Muscle of leg (tissue), 11 donors: ENCODE results near the gene LRRFIP1. TPM values are rescaled to one million over a fixed set of nuclear protein-coding genes. Genes with fewer than 3 reads are reported as not detected.

Source experiments
- DNase-seq: peaks from one replicate; pipeline ENCODE4 v3.0.0; 2013
- H3K27ac ChIP-seq: one replicate; pipeline ENCODE4 v1.5.1; 2013; ENCODE audit warnings: mild to moderate bottlenecking, low read length, control low read depth
- H3K27me3 ChIP-seq: one replicate; pipeline ENCODE4 v1.6.1; 2013; ENCODE audit warnings: low read length; ENCODE audit not compliant: control insufficient read depth, insufficient read depth
- H3K36me3 ChIP-seq: one replicate; pipeline ENCODE4 v1.6.1; 2013; ENCODE audit warnings: low read length; ENCODE audit not compliant: control insufficient read depth, insufficient read depth
- H3K4me1 ChIP-seq: one replicate; pipeline ENCODE4 v1.6.1; 2013; ENCODE audit warnings: low read length; ENCODE audit not compliant: control insufficient read depth, insufficient read depth
- H3K4me3 ChIP-seq: one replicate; pipeline ENCODE4 v1.5.1; 2013; ENCODE audit warnings: low read length, control low read depth
- H3K9me3 ChIP-seq: replicated peaks from 2 replicates; pipeline ENCODE4 v1.6.1; 2013; ENCODE audit warnings: low read depth, low read length; ENCODE audit not compliant: control insufficient read depth
- WGBS: methylation state at CpG from one replicate; pipeline ENCODE4 v1.1.5; 2013; ENCODE audit warnings: missing lambda C conversion rate; ENCODE audit not compliant: insufficient coverage; 5-methylcytosine and 5-hydroxymethylcytosine counted together
- polyA plus RNA-seq, 8 donors: library from polyadenylated mRNA; unstranded; fragments of 120-200 nt; gene quantifications; one replicate each; pipeline versions ENCODE4 v1.2.1 to v1.2.3, GENCODE V29; 2013; ENCODE audit warnings: inconsistent platforms in 1 of 8, low replicate concordance in 1 of 8; ENCODE audit not compliant: insufficient read length in 8 of 8, insufficient read depth in 1 of 8
- total RNA-seq: library from RNA; stranded (reverse); fragments of 120-200 nt; gene quantifications from one replicate; pipeline ENCODE4 v1.2.4, GENCODE V29; 2013

LRRFIP1 gene
- total and polyA plus RNA-seq, 9 donors: 95.1 to 182 (median 113) TPM

DNA sequence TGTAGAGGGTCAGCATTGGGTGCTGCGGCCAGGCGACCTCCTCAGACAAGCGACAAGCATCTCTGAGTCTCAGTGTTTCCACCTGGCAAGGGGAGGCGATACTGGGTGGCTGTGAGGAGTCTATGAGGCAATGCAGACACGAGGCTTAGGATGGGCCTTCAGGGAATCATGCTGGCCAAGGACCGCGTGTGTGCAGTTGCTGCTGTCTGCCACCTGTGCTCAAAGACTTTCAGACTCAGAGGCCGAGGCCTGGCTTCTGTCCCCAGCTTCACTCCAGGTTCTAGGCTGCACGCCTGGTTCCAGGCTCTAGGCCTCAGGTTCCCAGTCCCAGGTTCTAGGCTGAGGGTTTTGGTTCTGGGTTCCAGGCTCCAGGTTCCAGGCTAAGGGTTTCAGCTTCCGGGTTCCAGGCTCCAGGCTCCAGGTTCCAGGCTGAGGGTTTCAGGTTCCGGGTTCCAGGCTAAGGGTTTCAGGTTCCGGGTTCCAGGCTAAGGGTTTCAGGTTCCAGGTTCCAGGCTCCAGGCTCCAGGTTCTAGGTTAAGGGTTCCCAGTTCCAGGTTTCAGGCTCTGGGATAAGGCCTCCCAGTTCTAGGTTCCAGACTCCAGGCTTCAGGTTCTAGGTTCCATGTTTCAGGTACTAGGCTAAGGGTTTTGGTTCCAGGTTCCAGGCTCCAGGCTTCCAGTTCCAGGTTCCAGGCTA lies 14.8 kb downstream of the LRRFIP1 start:
- DNase-seq: peak; percentile 29
- Histone ChIP-seq H3K27ac (peak overlapping the region; percentile 47), H3K9me3 (no peaks in the 10 kb centered on the region), H3K4me3 (no peak overlapping the region), H3K36me3 (peaks cover 41% of the 10 kb centered on the region), H3K4me1 (peaks cover 44% of the 10 kb centered on the region), H3K27me3 (no peaks in the 10 kb centered on the region)
- 76% methylated on average over 11 of the region's 12 CpGs for WGBS

DNA sequence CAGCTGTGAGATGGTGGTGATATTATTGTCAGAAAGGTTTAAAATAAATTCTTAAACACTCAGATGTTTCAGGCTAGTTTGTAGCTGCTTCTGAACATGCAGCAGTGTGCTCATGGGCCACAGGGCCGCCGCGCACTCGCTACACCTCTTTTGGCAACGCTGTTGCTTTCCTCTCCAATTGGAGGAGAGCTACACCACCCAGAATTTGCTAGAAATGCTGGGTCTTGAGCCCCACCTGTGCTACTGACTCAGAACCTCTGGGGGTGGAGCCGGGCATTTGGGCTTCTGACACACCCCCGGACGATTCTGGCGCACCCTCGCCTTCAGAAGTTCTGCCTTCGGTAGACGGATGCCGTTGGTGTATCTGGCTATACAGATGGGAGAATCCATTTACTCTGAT lies 15.7 kb downstream of the LRRFIP1 start:
- Histone ChIP-seq H3K36me3 (peaks cover 43% of the 10 kb centered on the region), H3K4me3 (no peak overlapping the region), H3K4me1 (peaks cover 49% of the 10 kb centered on the region), H3K9me3 (no peaks in the 10 kb centered on the region), H3K27me3 (no peaks in the 10 kb centered on the region), H3K27ac (peak overlapping the region; percentile 17)
- 90% methylated on average over 13 of the region's 13 CpGs for WGBS
- DNase-seq: no peak

DNA sequence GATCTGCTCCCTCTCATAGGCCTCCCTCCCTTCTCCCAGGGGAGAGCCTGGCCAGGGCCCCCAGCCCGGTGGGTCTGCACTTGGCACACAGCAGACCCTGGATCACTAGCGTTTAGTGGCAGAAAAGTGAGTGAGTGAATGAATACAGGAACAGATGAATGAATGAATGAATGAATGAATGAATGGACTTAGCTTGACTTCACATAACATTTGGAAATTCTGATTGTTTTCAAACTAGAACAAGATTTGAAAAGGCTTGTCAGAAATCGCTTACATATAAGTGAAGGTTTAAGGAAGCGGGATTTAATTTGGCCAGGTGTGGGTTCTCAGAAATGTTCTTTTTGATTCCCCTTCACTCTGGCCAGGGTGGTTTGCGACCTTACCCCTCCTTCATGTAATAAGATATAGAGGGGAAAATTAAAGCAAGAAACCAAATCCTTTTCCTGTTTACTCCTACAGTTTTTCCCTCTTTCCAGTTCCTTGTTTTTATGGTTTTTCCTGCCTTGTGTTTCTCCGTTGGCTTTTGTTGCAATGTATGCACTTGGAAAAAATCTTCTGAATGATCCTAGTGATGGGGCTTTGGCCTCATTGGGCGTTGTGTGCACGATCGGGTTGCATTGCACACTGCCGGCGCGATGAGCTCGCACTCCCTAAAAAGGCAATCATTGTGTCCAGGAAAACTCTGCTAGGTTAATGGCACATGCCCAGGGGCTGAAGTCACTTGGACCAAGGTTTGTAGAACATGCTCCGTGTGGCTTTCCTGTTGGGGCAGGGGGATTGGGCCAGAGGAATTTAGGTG lies 16.4 kb downstream of the LRRFIP1 start:
- no peaks in the 10 kb centered on the region for H3K9me3 ChIP-seq
- DNase-seq: no peak
- WGBS: 93% methylated on average over 9 of the region's 14 CpGs
- H3K27me3 ChIP-seq: no peaks in the 10 kb centered on the region
- peak overlapping the region; percentile 59 for H3K27ac ChIP-seq
- H3K4me1 ChIP-seq: peaks cover 42% of the 10 kb centered on the region
- H3K4me3 ChIP-seq: no peak overlapping the region
- H3K36me3 ChIP-seq: peaks cover 43% of the 10 kb centered on the region

DNA sequence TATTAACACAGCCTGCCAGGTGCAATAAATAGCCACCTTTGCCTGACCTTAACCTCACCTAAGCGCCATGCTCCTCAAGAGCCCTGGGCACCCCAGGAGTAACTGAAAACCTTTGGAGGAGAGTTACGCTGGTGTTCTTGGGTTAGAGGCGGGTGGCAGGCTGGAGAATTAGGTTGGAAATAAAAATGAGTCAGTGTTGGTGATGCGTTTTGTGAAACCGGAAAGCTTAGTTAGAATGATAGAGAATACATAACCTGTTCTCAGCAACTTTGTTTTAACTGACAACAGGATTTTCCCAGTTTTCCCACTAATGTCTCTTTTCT lies 17.0 kb downstream of the LRRFIP1 start:
- no peak overlapping the region for H3K4me3 ChIP-seq
- 100% methylated on average over 2 of the region's 5 CpGs for WGBS
- no peak for DNase-seq
- peaks cover 38% of the 10 kb centered on the region for H3K4me1 ChIP-seq
- peak overlapping the region; percentile 59 for H3K27ac ChIP-seq
- no peaks in the 10 kb centered on the region for H3K9me3 ChIP-seq
- H3K36me3 ChIP-seq: peaks cover 43% of the 10 kb centered on the region
- no peaks in the 10 kb centered on the region for H3K27me3 ChIP-seq

DNA sequence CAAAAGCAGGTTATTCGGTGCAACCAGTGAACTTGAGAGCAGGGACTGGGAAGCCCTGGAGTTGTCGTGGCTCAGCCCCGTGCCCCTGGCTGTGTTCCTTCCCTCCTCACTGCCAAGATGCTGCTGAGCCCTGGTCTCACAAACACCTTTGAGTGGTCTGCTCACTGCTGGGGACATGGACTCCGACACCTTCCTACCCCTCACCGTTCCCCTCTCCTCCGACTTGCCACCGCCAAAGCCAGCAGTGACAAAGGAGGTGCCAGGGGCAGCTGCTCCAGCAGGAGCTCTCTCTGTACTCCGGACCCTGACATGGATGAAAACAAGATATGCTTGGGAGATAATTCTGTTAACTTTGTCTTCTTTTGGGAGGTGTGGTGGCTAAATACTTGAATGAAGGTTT lies 17.9 kb downstream of the LRRFIP1 start:
- Histone ChIP-seq H3K4me1 (peaks cover 28% of the 10 kb centered on the region), H3K36me3 (peaks cover 51% of the 10 kb centered on the region), H3K27ac (no peak overlapping the region), H3K9me3 (no peaks in the 10 kb centered on the region), H3K4me3 (no peak overlapping the region), H3K27me3 (no peaks in the 10 kb centered on the region)
- no peak for DNase-seq
- 82% methylated on average over 3 of the region's 8 CpGs for WGBS

DNA sequence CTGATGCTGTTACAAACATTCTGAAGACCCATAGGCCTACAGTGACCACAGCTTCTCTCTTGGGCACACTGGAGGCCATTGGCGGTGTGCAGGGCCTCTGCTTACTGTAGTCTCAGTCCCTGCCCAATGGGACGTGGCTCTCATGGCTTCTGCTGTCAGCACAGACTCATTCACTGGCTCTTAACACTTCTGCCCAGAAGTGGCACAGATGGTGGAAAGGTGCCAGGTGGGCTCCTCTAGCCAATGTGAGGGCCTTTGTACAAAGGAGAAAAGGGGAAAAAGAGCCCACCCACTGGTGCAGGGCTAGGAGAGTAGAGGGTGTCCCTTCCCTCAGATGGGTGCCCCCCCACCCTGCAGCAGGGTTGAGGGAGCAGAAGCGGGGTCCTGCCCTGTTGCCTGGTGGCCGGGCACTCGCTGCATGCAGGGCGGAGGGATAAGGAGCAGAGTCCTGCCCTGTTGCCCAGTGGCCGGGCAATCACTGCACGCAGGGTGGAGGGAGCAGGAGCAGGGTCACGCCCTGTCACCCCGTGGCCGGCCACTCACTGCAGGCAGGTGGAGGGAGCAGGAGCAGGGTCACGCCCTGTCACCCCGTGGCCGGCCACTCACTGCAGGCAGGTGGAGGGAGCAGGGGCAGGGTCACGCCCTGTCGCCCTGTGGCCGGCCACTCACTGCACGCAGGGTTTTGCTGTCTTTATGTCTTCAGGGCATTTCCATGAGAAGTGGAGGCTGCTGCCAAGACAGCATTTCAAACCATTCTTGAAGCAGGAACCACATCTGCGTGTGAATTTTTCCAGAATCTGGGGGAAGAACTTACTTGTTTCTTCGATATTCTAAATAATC lies 20.0 kb downstream of the LRRFIP1 start:
- peaks cover 57% of the 10 kb centered on the region for H3K36me3 ChIP-seq
- H3K27ac ChIP-seq: no peak overlapping the region
- H3K27me3 ChIP-seq: no peaks in the 10 kb centered on the region
- 77% methylated on average over 14 of the region's 20 CpGs for WGBS
- no peak for DNase-seq
- peaks cover 16% of the 10 kb centered on the region for H3K9me3 ChIP-seq
- no peak overlapping the region for H3K4me3 ChIP-seq
- H3K4me1 ChIP-seq: peaks cover 21% of the 10 kb centered on the region

DNA sequence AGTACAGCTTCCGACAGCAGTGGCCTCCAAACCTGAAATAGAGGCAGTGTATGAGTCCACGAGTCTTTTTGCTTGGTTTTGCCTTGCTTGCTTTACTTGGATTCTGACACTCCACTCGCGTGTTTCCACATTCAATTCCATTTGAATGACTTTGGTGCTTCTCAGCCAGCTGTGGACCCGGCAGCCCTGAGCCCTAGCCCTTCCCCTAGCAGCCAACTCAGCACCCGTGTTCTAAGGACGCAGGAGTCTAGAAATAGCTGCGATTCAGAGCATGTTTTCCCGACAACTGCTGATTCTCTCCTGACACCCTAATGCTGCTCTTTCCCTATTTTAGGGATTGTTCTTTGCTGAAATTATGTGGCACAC lies 20.6 kb downstream of the LRRFIP1 start:
- Histone ChIP-seq H3K9me3 (peaks cover 23% of the 10 kb centered on the region), H3K27ac (no peak overlapping the region), H3K4me1 (peaks cover 20% of the 10 kb centered on the region), H3K4me3 (no peak overlapping the region), H3K36me3 (peaks cover 57% of the 10 kb centered on the region), H3K27me3 (no peaks in the 10 kb centered on the region)
- no peak for DNase-seq
- WGBS: 74% methylated on average over 9 of the region's 9 CpGs

DNA sequence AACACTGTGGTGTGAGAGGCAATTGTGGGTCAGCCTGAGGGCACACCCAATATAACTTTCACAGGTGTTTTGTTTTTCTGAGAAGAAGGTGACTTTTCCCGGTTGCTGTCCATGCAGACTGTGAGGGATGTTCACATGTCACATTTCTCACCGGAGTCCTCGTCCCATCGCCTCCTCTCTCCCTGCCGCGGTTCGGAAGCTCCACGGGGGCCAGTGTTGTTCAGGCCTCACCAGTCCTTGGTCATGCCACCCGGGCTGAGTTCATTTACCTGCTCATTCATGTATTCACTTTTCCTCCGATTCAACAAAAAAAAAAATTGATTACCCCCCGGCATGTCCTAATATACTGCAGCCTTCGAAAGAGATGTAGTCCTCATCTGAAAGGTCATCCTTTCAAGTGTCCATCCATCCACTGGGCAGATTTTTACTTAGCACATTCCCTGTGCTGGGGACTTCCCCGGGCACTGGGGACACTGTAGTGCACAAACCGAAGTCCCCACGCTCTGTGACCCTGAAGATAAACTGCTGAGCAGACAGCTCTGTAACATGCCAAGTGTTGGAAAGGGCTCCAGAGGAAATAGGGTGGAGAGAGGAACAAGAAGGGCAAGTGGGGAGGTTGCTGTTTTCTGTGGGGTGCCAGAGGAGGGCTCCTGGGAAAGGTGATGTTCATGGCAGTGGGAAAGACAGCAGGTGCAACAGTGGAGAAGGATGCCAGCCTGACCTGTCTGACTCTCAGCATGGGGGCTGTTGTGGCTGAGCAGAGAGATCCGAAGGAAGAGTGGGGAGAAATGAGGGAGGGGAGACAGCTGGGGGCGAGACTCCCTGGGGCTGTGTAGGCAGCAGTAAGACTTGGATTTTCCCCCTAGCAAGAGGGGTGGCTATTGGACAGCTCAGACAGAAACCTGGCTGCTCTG lies 22.4 kb downstream of the LRRFIP1 start:
- WGBS: 94% methylated on average over 16 of the region's 17 CpGs
- peaks cover 12% of the 10 kb centered on the region for H3K4me1 ChIP-seq
- peaks cover 30% of the 10 kb centered on the region for H3K9me3 ChIP-seq
- no peaks in the 10 kb centered on the region for H3K27me3 ChIP-seq
- no peak overlapping the region for H3K27ac ChIP-seq
- H3K36me3 ChIP-seq: peaks cover 49% of the 10 kb centered on the region
- DNase-seq: no peak
- no peak overlapping the region for H3K4me3 ChIP-seq

DNA sequence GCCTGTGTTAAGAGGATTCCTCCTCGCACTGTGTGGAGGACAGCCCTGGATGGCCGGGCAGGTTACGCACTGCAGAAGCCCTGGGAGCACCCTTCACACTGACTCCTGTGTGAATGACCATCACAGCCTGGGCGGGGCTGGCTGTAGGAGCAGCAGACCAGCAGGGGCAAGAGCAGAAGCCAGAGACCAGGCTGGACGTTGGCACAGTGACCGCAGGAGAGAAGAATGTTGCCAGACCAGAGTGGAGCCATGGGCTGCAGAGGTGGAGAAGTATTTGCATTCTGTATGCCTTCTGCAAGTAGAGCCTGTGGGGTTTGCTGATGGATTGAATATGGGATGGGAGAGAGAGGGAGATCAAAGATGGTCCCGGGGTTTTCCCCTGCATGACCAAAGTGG lies 23.1 kb downstream of the LRRFIP1 start:
- H3K4me1 ChIP-seq: peaks cover 12% of the 10 kb centered on the region
- WGBS: 98% methylated on average over 7 of the region's 7 CpGs
- no peak overlapping the region for H3K4me3 ChIP-seq
- H3K36me3 ChIP-seq: peaks cover 43% of the 10 kb centered on the region
- DNase-seq: no peak
- H3K27me3 ChIP-seq: no peaks in the 10 kb centered on the region
- peaks cover 30% of the 10 kb centered on the region for H3K9me3 ChIP-seq
- no peak overlapping the region for H3K27ac ChIP-seq
